Measurements from ENCODE around the gene KCNH8. TPM values are rescaled to one million over a fixed set of nuclear protein-coding genes. Genes with fewer than 3 reads are reported as not detected.

KCNH8 gene
- polyA plus RNA-seq, 3 donors = 0.03 to 0.43 TPM; not detected in 1

- WGBS, 3 donors = 66 to 70% (median 69%) methylated on average over 1 of the region's 1 CpG
- H3K27ac ChIP-seq (ENCODE audit: low read depth, low read length) = no peak overlapping the region
Measured at GRCh38 chr3:19427422-19428149, 279.3 kb downstream of the KCNH8 start.

GRCh38 chr3:19428729-19429128 is 280.4 kb downstream of the KCNH8 start:
- 82 to 90% (median 88%) methylated on average over 7 of the region's 7 CpGs for WGBS, 3 donors
- no peak overlapping the region for H3K27ac ChIP-seq (ENCODE audit: low read depth, low read length)

DNA sequence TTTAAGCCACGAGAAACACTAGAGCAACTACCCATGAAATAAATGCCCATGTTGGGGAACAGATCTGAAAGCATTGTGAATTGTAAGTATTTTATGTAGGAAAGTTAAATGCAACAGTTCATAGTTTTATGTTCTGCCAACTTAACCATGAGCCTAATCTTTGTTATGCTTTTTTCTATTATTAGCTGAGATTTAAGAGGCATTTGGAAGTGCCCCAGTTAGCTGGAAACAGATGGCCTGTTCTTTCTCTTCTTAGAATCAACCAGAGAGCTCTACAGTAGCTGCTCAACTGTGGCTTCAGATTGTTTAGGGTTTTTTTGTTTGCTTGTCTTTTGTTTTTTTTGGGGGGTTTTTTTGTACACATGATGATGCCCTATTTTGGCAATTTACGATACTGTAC is 284.4 kb downstream of the KCNH8 start:
- H3K27ac ChIP-seq (ENCODE audit: low read depth, low read length) = no peak overlapping the region

GRCh38 chr3:19436746-19437145 is 288.4 kb downstream of the KCNH8 start:
- WGBS, 3 donors = 76 to 93% (median 76%) methylated on average over 1 of the region's 1 CpG
- no peak overlapping the region for H3K27ac ChIP-seq (ENCODE audit: low read depth, low read length)

More for the DNA sequence above, 284.4 kb downstream of the KCNH8 start:
- 81 to 88% (median 86%) methylated on average over 2 of the region's 2 CpGs for WGBS, 3 donors

DNA sequence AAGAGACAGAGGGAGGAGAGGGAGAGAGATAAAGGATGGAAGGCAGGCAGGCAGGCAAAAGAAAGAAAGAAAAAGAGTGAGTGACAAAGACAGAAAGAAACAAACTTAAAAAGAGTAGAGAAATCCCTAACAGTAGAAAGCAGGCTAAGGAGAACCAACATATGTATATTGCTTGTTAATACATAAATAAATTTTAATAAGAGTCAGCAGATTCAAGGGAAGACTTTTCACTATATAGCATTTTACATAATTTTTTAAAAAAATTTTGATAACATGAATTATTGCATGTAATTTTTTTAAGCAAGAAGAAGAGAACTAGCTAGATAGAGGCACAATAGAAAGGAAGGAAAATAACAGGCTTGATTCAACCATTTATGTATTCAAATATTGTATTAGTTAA is 291.6 kb downstream of the KCNH8 start:
- H3K27ac ChIP-seq (ENCODE audit: low read depth, low read length) = no peak overlapping the region

DNA sequence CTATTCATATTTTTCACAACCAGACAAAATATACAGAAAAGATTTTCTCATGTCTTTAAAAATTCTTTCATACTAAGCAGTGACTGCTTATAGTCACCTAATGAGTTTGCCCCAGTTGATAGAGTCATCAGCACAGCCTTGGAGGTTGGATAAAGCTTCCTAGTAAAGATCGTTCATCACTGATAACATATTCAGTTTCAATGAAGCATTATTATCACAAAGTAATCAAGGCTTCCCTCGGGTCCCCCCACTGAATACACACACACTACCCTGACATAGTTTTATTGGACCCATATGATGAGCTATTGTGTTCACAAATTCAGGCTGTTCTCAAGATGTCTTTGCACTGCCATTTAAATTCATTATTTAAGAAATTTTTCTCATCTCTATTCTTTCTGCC is 297.8 kb downstream of the KCNH8 start:
- WGBS, 3 donors = 34 to 72% (median 70%) methylated on average over 2 of the region's 2 CpGs
- H3K27ac ChIP-seq (ENCODE audit: low read depth, low read length) = no peak overlapping the region

DNA sequence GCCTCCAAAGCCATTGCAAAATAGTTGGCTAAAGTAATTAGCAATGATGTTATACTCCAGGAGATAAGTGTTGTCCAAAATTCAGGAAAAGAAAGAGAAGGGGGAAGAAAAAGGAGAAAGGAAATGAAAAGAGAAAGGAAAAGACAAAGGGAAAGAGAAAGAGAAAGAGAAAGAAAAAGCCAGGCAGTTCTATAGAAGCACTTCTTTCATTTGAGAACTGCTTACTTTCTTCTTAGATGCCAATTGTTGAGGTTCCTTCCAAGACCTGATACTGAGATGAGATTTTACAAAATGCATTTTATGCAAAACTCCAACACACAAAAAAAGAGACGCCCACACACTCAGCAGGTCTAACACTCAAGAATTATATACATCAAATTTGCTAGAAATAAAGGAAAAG is 298.4 kb downstream of the KCNH8 start:
- 66 to 76% (median 74%) methylated on average over 1 of the region's 1 CpG for WGBS, 3 donors
- H3K27ac ChIP-seq (ENCODE audit: low read depth, low read length) = no peak overlapping the region

- no peak overlapping the region for H3K27ac ChIP-seq (ENCODE audit: low read depth, low read length)
- WGBS, 3 donors = 81 to 91% (median 90%) methylated on average over 4 of the region's 4 CpGs
Measured at GRCh38 chr3:19455546-19455945, 307.2 kb downstream of the KCNH8 start.

DNA sequence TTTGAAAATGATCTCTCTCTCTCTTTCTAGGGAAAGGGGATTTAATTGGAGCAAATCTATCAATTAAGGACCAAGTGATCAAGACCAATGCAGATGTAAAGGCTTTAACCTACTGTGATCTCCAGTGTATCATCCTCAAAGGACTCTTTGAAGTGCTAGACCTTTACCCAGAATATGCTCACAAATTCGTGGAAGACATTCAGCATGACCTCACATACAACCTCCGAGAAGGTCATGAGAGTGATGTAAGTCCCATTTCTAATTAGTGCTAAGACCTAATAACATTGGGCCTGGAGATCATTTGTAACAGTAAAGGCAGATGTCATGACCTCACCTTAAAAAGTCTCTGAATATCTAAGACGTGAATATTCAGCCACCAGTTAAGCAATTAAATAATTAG is 308.4 kb downstream of the KCNH8 start:
- H3K27ac ChIP-seq (ENCODE audit: low read depth, low read length) = no peak overlapping the region
- 62 to 69% (median 63%) methylated on average over 3 of the region's 3 CpGs for WGBS, 3 donors

GRCh38 chr3:19457449-19457848 is 309.1 kb downstream of the KCNH8 start:
- WGBS, 3 donors = 74 to 84% (median 77%) methylated on average over 3 of the region's 3 CpGs
- no peak overlapping the region for H3K27ac ChIP-seq (ENCODE audit: low read depth, low read length)

- no peak overlapping the region for H3K27ac ChIP-seq (ENCODE audit: low read depth, low read length)
Measured at GRCh38 chr3:19467761-19468160, 319.5 kb downstream of the KCNH8 start.

DNA sequence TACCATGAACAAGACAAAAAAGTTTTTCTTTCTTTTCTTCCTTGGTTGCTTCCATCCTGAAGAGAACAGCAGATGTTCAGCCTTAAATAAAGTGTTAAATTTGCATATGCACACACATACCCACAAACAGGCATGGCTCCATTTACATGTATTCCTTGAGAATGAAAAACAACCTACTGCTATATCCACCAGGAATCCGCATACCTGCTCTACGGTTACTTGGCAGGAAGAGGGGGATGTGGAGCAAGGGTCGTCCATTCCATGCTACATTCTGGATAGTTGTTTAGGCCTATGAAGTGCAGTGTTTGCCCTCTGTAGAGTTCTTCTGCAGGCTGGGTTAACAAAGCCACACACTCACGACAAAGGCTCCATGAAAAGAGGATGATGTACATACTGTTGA is 322.8 kb downstream of the KCNH8 start:
- WGBS, 3 donors = 73 to 83% (median 75%) methylated on average over 4 of the region's 4 CpGs
- H3K27ac ChIP-seq (ENCODE audit: low read depth, low read length) = no peak overlapping the region

DNA sequence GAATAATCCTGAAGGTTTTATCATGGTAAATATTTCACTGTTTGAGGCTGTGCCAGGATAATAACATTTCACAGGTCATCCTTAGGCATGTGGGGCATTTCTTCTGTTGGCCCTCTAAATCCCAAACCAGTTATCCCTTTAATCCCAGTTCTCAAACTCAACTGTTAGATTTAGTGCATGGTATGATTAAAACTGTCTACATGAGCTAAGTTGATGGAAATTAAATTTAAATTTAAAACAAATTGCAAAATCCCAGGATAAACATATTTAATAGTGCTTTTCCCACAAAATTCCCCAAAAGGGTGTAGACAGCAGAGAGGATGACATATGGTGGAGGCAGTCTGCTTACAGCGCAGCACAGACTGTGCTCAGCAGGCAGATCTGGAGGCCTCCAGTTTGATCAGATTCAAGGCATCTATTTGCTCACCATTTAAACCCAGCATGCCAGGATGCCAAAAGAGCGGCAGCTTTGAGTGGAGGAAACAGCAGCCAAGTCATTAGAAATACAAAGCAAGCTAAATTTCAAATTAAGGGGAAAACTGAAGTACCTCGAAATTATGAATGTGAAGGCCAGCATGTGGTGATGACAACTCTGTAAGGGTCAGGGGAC is 325.8 kb downstream of the KCNH8 start:
- 67 to 79% (median 73%) methylated on average over 3 of the region's 3 CpGs for WGBS, 3 donors
- H3K27ac ChIP-seq (ENCODE audit: low read depth, low read length) = no peak overlapping the region

GRCh38 chr3:19476281-19476680 is 328.0 kb downstream of the KCNH8 start:
- H3K27ac ChIP-seq (ENCODE audit: low read depth, low read length) = no peak overlapping the region
- 67 to 85% (median 80%) methylated on average over 7 of the region's 7 CpGs for WGBS, 3 donors

- WGBS, 3 donors = 86 to 90% (median 88%) methylated on average over 3 of the region's 3 CpGs
- no peak overlapping the region for H3K27ac ChIP-seq (ENCODE audit: low read depth, low read length)
Measured at GRCh38 chr3:19485267-19485666, 337.0 kb downstream of the KCNH8 start.

- no peak overlapping the region for H3K27ac ChIP-seq (ENCODE audit: low read depth, low read length)
- WGBS, 3 donors = 66 to 75% (median 68%) methylated on average over 6 of the region's 6 CpGs
Measured at GRCh38 chr3:19487386-19487785, 339.1 kb downstream of the KCNH8 start.

DNA sequence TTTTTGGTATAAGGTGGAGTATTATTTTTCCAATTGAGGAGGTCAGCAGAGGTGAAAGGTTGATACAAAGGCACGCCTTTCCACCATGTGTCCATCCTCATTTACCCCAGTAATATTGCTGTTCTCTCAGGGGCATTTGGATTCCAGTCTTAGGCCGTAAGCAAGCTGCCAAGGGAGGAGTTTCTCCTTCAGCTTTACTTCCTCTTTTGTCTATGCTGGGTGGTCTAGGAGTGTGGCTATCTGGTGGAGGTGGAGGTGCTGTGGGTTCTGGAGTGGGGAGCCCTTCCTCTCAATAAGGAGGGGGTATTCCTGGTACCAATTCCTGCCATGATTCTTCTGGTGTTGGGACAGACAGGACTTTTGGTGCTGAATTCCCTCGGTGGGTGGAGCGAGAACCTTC is 340.6 kb downstream of the KCNH8 start:
- no peak overlapping the region for H3K27ac ChIP-seq (ENCODE audit: low read depth, low read length)
- 78 to 83% (median 80%) methylated on average over 4 of the region's 4 CpGs for WGBS, 3 donors

DNA sequence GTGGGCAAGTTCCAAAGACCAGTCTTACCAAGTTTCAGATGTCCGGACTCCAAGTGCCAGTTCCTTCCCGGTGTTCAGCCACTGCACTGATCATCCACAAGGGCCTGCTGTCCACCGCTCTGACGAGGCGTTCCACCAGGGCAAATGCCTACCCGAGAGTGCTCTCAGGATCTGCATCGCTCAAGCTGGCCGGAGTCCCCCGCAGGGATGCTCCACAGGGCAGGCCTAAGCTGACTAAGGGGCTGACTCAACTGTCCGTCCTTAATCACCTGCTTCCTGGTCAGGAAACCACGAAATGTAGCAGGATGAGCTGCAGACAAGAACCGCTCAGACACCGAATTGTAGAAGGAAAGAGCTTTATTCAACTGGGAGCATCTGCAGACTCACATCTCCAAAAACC is 341.6 kb downstream of the KCNH8 start:
- 90 to 91% (median 90%) methylated on average over 13 of the region's 13 CpGs for WGBS, 3 donors
- no peak overlapping the region for H3K27ac ChIP-seq (ENCODE audit: low read depth, low read length)

GRCh38 chr3:19506171-19506570 is 357.9 kb downstream of the KCNH8 start:
- no peak overlapping the region for H3K27ac ChIP-seq (ENCODE audit: low read depth, low read length)
- WGBS, 3 donors = 88 to 91% (median 90%) methylated on average over 1 of the region's 1 CpG

DNA sequence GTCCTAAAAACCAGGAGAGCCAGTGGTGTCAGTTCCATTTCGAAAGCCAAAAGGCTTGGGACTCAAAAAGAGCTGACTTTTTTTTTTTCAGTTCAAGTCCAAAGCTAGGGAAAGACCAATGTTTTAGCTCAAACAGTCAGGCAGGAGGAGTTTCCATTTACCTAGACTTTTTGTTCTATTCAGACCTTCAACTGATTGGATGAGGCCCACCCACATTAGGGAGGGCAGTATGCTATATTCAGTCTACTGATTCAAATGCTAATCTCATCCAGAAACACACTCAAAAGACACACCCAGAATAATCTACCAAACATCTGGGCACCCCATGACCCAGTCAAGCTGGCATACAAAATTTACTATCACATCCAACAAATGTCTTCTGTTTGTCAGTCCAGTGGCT is 374.0 kb downstream of the KCNH8 start:
- WGBS, 3 donors = 81 to 91% (median 89%) methylated on average over 1 of the region's 1 CpG
- H3K27ac ChIP-seq (ENCODE audit: low read depth, low read length) = no peak overlapping the region

All from adipose tissue (tissue), 3 donors.